Stimulated activated naive CD4-positive, alpha-beta T cell treated with Interleukin-2 at 50 U/mL for 16 hours (primary cell): ENCODE measurements around the gene SLC13A1.

ENCODE experiments used
- DNase-seq: peaks from one replicate; lab custom pipeline; 2025; lab: John Stamatoyannopoulos, UW

Gene SLC13A1

GRCh38 chr7:123198111-123198510 is 1.7 kb downstream of the SLC13A1 start:
- no peak for DNase-seq

GRCh38 chr7:123193235-123193634 is 6.5 kb downstream of the SLC13A1 start:
- DNase-seq: no peak

GRCh38 chr7:123191132-123191531 is 8.6 kb downstream of the SLC13A1 start:
- no peak for DNase-seq

- DNase-seq: no peak
Measured at GRCh38 chr7:123190109-123190831, 9.5 kb downstream of the SLC13A1 start.

- no peak for DNase-seq
Measured at GRCh38 chr7:123185756-123186155, 14.0 kb downstream of the SLC13A1 start.

GRCh38 chr7:123184271-123184670 is 15.5 kb downstream of the SLC13A1 start:
- no peak for DNase-seq

GRCh38 chr7:123183431-123183830 is 16.3 kb downstream of the SLC13A1 start:
- no peak for DNase-seq

- no peak for DNase-seq
Measured at GRCh38 chr7:123177442-123177841, 22.3 kb downstream of the SLC13A1 start.

- no peak for DNase-seq
Measured at GRCh38 chr7:123170333-123171246, 29.2 kb downstream of the SLC13A1 start.

- no peak for DNase-seq
Measured at GRCh38 chr7:123169065-123169464, 30.7 kb downstream of the SLC13A1 start.

GRCh38 chr7:123157606-123158005 is 42.2 kb downstream of the SLC13A1 start:
- no peak for DNase-seq

- DNase-seq: no peak
Measured at GRCh38 chr7:123155571-123155970, 44.2 kb downstream of the SLC13A1 start.

GRCh38 chr7:123154231-123154860 is 45.4 kb downstream of the SLC13A1 start:
- no peak for DNase-seq

- no peak for DNase-seq
Measured at GRCh38 chr7:123151443-123151842, 48.3 kb downstream of the SLC13A1 start.

- no peak for DNase-seq
Measured at GRCh38 chr7:123148813-123149212, 51.0 kb downstream of the SLC13A1 start.

GRCh38 chr7:123143252-123144006 is 56.3 kb downstream of the SLC13A1 start:
- DNase-seq: no peak

- DNase-seq: no peak
Measured at GRCh38 chr7:123140561-123140960, 59.2 kb downstream of the SLC13A1 start.

GRCh38 chr7:123135960-123136359 is 63.8 kb downstream of the SLC13A1 start:
- no peak for DNase-seq

GRCh38 chr7:123133924-123134323 is 65.8 kb downstream of the SLC13A1 start:
- no peak for DNase-seq

GRCh38 chr7:123131961-123132360 is 67.8 kb downstream of the SLC13A1 start:
- no peak for DNase-seq

GRCh38 chr7:123131556-123131955 is 68.2 kb downstream of the SLC13A1 start:
- DNase-seq: no peak

- no peak for DNase-seq
Measured at GRCh38 chr7:123131140-123131539, 68.6 kb downstream of the SLC13A1 start.
